NK-92 treated with Interleukin-12 subunit alpha and Interleukin-12 subunit beta, amount 100 ng/mL, for 24 hours (cell line): ENCODE measurements around the gene FADD.
"Not testable (repeated sequence)": the region's sequence is repeated elsewhere in the genome, so short reads cannot be mapped to it uniquely, and the experiment has no call there.

Source experiments
- DNase-seq: peaks from one replicate; lab custom pipeline; 2025; lab: John Stamatoyannopoulos, UW

Gene FADD

GRCh38 chr11:70182266-70182665, 20.8 kb upstream of the FADD start:
- DNase-seq, result no peak

- DNase-seq, result no peak
Measured at GRCh38 chr11:70183032-70183431, 20.1 kb upstream of the FADD start.

GRCh38 chr11:70183483-70184176, 19.5 kb upstream of the FADD start:
- no peak for DNase-seq

DNA sequence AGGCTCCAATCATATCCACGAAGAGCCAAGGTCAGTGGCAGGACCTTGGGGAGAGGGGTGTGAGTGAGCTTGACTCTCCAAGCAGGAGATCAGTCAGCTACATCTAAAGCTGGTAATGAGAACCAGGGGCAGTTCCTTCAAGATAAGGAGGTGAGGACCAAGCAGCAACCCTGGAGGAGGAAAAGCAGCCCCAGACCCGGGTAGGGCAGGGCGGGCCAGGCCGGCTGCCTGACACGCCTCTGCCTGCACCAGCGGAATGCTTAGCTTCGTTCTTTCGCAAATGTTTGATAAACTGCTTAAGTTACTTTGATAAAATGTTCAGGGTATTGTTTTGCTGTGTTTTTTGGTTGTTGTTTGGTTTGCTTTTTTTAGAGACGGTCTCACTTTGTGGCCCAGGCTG, 18.7 kb upstream of the FADD start:
- no peak for DNase-seq

DNA sequence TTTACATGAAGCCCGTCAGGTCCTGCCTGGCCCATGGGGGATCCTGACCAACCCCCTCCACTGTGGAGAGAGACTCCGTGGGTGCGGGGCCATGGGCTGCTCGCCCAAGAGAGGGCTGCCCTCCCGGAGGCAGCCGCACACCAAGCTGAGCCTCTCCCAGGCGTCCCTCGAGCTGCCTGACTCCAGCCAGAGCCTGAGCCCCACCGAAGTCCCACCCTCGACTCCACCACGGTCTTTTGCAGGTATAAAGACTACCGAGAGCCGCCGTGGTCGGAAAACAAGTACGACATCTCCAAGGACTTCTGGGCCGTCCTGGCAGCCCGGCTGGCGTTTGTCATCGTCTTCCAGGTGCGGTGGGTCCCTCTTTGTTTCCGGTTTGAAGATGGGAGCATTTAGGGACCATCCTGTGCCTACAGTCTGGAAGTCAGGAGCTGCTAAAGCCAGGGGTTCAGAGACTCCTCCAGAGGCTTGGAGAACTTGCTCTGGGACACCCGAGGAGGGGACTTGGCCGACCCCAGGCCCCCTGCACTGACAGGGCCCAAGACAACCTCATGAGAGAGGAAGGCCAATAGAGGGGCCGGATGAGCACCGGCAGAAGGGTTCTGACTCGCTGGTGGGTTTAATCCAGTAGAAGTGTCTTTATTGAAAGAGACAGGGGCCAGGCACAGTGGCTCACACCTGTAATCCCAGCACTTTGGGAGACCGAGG, 17.6 kb upstream of the FADD start:
- DNase-seq, result no peak

- no peak for DNase-seq
Measured at GRCh38 chr11:70186420-70186819, 16.7 kb upstream of the FADD start.

- no peak for DNase-seq
Measured at GRCh38 chr11:70186936-70187335, 16.2 kb upstream of the FADD start.

GRCh38 chr11:70187771-70188170, 15.3 kb upstream of the FADD start:
- no peak for DNase-seq

GRCh38 chr11:70189622-70190021, 13.5 kb upstream of the FADD start:
- DNase-seq, result no peak

DNA sequence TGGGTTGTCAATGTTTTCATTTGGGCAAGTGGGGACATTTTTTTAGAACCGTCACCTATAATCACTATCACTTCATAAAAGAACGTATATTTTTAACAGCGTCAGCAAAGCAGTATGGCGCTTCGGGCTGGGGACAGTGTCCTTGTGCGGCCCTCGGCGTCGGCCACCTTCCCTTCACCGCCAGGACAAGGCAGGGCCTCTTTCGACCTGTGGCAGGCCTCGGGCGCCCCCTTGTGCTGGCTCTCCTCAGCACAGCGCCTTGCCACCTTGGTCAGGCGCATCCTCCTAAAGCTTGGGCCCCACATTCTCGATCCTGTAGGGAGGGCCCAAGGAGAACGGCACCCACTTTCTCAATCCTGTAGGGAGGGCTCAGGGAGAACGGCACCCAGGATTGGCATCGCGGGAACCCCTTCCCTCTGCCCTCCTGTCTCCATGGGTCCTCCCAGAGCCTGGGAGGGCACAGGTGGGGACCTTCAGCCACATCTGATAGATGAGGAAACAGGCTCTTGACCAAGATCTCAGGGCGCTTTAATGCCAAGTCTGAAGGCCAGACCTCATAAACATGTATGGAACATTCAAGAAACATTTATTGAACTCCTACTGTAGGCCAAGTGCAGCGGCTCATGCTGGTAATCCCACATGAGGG, 11.5 kb upstream of the FADD start:
- peak; percentile 23 for DNase-seq

GRCh38 chr11:70192666-70193410, 10.3 kb upstream of the FADD start:
- DNase-seq, result no peak

DNA sequence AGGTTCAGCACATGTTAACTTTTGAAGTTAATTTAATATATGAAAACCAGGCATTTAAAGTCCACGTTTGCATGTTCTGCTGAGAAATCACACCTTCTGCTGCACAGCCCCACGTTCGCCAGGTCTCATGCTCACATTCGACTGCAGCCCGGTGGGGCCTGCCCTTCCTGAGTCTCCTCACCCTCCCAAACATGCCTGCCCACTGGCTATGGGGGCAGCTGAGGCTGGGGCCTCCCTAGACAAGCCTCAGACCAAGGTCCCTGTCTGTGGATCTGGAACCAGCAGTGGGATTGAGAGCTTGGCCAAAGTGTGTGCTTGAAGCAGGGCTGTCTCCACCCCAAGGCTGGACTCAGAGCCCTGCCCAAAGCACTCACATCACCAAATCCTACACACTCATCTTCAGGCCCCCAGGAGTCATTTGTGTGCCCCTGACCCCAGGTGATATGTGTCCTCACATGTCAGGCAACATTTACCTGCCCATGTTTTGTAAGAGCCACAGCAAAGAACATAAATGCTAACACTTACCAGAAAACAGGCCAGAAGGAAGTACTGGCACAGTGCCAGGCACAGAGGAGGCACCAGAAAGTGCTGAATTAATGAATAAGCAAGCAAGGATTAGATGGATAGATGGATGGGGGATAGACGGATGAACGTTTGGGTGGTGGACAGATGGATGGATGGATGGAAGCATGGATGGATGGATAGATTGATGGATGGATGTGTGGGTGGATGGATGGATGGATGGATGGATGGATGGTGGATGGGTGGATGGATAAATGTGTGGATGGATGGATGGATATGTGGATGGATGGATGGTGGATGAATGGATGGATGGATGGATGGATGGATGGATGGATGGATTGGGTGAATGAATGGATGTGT, 9.4 kb upstream of the FADD start:
- DNase-seq, result no peak

DNA sequence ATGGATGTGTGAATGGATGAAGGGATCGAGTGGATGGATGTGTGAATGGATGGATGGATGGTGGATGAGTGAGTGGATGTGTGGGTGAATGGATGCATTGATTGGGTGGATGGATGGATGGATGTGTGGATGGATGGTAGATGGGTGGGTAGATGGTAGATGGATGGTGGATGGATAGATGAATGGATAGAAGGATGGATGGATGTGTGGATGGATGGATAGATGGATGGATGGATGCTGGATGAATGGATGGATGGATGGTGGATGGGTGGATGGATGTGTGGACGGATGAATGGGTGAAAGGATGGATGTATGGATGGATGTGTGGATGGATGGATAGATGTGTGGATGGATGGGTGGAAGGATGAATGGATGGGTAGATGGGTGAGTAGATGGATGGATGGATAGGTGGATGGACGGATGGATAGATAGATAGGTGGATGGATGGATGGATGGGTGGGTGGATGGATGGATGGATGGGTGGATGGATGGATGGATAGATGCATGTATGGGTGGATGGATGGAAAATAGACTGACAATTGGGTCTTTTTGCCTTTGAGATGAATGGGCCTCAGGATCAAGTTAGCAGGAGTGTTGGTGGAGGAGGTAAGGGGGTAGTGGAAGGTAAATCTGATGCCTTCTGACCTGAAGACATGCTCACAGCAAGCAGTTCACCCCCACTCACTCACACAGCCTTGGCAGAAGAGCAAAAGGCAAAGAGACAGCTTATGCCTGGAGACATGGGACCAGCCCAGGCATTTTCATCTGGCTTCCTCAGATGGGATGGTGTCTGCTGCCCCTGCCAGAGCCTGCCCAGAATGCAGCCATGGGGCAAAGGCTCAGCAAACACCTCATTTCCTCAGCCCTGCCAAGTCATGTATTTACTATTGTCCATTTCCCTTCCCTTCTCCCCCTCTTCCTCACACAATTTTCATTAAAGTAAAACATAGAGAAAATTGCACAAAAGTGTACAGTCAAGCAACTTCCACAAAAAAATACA, 8.0 kb upstream of the FADD start:
- DNase-seq, result no peak

DNA sequence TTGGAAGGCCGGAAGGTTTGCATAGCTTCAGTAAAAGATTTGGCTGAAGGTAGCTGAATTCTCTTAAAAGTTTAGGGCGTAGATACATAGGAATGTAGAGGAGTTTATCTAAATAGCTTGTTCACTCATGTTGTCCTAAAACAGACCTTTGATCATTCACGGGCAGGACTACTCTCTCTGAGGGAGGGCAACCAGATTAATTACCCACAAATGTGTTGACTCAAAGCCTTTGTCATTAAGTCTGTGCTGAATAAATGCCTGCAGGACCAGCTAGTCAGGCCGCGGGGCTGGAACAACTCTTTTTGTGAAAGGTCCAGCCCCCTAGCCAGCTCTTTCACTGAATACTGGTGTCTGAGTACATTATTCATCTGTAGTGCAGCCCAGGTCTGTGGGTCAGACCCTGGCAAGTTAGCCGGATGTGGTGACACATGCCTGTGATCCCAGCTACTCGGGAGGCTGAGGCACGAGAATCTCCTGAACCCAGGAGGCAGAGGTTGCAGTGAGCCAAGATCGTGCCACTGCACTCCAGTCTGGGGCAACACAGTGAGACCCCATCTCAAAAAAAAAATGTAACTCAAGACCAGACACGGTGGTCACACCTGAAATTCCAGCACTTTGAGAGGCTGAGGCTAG, 2.8 kb upstream of the FADD start:
- no peak for DNase-seq

DNA sequence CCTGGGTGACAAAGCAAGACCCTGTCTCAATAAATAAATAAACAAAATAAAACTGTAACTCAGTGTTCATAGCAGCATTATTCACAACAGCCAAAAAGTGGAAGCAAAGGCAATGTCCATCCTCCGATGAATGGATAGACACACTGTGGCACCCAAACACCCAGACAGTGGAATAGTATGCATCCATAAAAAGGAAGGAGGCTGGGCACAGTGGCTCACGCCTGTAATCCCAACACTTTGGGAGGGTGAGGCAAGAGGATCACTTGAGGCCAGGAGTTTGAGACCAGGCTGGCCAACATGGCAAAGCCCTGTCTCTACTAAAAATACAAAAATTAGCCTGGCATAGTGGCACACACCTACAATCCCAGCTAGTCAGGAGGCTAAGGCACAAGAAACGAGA, 2.0 kb upstream of the FADD start:
- DNase-seq, result not testable (repeated sequence)

DNA sequence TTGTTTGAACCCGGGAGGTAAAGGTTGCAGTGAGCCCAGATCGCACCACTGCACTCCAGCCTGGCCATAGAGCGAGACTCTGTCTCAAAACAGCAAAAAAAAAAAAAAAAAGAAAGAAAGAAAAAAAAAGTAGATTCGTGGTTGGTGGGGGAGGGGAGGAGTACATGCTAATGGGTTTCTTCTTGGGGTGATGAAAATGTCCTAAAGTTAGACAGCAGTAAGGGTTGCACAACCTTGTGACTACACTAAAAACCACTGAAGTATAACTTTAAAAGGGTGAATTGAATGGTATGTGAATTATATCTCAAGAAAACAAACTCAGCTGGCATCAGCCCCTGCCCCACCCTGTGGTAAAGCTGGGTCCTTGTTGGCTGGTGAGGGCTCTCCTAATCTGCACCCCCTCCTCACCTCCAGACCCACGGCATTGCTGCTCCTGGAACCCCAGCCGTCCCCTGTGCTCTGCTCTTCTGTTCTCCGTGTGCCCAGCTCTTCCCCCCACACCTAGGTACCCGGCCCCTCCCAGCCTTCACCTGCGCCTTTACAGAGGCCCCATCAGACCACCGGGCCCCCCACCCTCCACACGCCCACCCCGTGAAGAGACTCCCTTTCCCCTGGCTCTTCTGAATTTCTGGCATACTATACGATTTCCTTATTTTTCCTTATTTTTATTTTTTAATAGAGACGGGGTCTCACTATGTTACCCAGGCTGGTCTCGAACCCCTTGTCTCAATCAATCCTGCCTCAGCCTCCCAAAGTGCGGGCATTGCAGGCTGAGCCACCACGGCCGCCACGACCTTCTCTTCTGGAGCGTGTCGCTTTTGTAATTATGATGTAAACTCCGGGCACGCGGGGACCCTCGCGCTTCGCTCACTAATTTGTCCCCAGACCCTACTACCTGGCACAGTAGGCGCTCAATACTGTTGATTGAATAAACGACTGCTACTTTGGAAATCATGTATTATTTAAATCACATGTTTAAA, 924 bp upstream of the FADD start:
- peak; percentile 31 for DNase-seq

DNA sequence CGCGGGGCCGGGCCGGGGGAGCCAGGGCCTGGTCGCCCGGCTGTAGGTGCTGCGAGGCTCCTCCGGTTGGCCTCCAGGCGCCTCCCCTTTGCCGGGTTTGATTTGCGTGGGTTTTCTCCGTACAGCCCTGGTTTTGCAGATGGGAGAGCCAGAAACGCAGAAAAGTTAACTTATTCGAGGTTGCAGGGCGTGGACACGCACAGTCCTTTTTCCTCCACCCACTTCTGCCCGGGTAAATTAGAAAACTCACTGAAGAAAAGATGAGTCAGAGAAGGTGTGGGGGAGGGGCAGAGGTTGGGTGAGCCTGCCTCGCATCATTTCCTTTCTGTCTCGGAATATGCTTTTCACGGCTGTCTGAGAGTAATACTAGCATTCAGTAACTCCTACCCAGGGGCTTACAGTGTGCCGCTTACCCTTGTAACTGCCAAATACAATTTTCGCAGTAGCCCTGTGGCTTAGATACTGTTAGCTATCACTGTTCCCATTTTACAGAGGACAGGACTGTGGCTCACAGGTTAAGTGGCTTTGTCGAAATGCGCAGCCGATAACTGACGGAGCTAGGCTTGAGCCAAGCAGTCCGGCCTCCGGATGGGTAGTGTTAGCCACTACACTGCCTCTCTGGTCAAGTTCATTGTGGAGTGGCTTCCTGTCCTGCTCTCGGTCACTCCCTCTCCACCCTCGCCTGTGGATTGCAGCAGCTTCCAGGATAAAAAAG, 812 bp downstream of the FADD start:
- peak; percentile 84 for DNase-seq

DNA sequence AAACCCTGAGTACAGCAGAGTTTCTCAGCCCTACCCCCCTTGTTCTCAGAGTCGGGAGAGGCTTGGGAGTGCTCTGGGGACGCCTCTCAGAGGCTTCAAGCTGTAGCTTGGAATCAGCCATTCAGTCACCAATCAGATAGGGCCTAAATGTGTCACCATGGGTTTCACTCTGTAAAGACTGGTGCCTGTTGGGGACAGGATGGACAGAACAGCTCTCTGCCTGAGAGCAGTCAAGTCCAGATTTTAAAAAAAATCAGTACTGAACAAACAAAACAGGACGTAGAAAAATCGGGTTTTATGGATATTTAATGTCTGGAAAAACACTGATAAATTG, 1.3 kb downstream of the FADD start:
- no peak for DNase-seq
